HTERT RPE-1 (cell line): ENCODE results near the gene SVIL.

Experiments
- in situ Hi-C: fragments of 300-500 bp; cut with MboI; formaldehyde crosslinking; loops from 4 replicates; pipeline ENCODE4 v1.14.3; 2020; ENCODE audit warnings: low sequenced_read_pairs

The SVIL gene, protein sequence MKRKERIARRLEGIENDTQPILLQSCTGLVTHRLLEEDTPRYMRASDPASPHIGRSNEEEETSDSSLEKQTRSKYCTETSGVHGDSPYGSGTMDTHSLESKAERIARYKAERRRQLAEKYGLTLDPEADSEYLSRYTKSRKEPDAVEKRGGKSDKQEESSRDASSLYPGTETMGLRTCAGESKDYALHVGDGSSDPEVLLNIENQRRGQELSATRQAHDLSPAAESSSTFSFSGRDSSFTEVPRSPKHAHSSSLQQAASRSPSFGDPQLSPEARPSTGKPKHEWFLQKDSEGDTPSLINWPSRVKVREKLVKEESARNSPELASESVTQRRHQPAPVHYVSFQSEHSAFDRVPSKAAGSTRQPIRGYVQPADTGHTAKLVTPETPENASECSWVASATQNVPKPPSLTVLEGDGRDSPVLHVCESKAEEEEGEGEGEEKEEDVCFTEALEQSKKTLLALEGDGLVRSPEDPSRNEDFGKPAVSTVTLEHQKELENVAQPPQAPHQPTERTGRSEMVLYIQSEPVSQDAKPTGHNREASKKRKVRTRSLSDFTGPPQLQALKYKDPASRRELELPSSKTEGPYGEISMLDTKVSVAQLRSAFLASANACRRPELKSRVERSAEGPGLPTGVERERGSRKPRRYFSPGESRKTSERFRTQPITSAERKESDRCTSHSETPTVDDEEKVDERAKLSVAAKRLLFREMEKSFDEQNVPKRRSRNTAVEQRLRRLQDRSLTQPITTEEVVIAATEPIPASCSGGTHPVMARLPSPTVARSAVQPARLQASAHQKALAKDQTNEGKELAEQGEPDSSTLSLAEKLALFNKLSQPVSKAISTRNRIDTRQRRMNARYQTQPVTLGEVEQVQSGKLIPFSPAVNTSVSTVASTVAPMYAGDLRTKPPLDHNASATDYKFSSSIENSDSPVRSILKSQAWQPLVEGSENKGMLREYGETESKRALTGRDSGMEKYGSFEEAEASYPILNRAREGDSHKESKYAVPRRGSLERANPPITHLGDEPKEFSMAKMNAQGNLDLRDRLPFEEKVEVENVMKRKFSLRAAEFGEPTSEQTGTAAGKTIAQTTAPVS (N-terminal part only)

GRCh38 chr10:29634764-29635625, at the start of gene SVIL:
TSS of gene SVIL (minus strand) at chr10:29634971. CDS start at chr10:29555058, 79,913 bp downstream.
- in situ Hi-C loops = no loop called here

- in situ Hi-C loops = no loop called here
Measured at GRCh38 chr10:29681676-29682448, 47.1 kb upstream of the SVIL start.

GRCh38 chr10:29680091-29680490, 45.3 kb upstream of the SVIL start:
- in situ Hi-C loops = no loop called here

GRCh38 chr10:29676732-29677131, 42.0 kb upstream of the SVIL start:
- in situ Hi-C loops = no loop called here

DNA sequence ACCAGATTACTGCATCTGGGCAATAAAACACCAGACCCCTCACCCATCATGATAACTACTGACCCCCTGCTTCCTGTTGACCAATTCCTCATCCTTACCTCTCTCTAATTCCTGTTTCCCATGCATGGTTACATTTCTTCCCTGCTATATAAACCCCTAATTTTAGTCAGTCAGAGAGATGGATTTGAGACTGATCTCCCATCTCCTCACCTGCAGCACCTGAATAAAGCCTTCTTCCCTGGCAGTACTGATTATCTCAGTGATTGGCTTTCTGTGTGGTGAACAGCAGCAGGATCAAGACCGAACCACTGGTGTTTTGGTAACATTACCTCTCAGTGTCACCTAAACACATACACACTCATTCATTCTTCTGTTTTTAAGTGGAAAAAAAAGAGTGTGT, 41.2 kb upstream of the SVIL start:
- in situ Hi-C loops = no loop called here

DNA sequence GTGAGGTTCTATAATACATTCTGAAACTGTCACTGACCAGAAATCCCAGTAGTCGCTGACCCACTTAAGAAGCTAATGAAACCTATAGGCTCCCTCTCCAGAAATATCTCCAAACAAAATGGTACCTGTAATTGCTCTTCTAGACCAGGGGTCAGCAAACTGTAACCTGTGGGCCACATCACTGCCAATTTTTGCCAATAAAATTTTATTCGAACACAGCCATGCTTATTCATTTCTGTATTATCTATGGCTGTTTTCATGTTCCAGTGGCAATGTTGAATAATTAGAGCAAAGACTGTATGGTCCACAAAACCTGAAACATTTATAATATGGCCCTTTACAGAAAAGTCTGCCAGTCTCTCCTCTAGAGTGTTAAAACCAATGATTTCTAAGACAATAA, 37.2 kb upstream of the SVIL start:
- in situ Hi-C loops = no loop called here

- in situ Hi-C loops = no loop called here
Measured at GRCh38 chr10:29671228-29671780, 36.5 kb upstream of the SVIL start.

- in situ Hi-C loops = no loop called here
Measured at GRCh38 chr10:29670761-29671160, 36.0 kb upstream of the SVIL start.

GRCh38 chr10:29669149-29669548, 34.4 kb upstream of the SVIL start:
- in situ Hi-C loops = no loop called here

GRCh38 chr10:29668628-29669027, 33.9 kb upstream of the SVIL start:
- in situ Hi-C loops = no loop called here

DNA sequence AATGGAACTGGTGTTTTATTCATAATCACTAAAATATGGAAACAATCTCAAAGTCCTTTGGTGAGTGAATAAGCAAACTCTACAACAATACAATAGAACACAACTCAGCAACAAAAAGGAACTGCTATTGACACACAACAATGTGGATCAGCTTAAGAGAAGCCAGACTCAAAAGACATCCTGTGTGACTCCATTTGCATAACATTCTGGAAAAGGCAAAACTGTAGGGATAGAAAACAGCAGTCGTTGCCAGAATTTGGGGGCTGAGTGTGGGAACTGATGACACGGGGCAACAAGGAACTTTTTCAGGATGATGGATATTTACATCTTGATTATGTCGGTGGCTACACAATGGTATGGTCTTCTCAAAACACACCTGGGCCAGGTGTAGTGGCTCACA, 32.4 kb upstream of the SVIL start:
- in situ Hi-C loops = no loop called here

DNA sequence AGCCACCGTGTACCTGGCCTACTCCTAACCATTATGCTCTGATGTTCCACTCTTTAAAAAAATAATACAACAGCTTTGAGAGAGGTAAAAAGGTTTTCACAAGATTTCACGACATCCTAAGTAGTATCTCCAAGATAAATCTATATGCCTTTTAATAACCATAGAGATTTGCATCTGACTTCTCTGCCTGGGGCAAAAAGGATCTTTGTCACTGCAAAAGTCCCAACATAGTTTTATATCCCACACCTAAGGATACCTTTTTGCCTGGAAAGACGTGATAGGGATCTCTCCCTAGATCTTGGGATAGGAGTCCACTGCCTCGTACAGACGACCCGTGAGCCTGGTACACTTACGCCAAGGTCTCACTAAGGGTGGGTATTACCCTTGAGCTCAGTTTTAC, 31.4 kb upstream of the SVIL start:
- in situ Hi-C loops = no loop called here

DNA sequence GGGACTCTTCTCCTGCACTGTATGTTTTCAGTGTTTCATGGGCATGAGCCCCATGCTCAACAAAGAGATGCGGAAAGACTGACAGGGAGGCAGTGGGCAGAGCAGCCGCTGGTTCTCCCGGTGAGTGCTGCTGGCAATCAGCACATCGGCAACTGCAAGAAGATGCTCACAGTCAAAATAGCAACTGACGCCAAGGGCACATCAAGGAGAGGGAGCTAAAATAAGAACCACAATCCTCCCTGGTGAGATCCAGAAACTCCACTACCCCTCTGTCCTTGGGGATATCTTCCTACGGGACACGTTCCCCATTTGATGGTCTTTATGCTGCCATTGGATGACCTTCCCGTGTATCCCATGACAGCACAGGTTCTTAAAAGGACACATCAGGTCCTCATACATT, 28.9 kb upstream of the SVIL start:
- in situ Hi-C loops = no loop called here

- in situ Hi-C loops = no loop called here
Measured at GRCh38 chr10:29658984-29659965, 24.5 kb upstream of the SVIL start.

- in situ Hi-C loops = no loop called here
Measured at GRCh38 chr10:29657719-29658274, 23.0 kb upstream of the SVIL start.

DNA sequence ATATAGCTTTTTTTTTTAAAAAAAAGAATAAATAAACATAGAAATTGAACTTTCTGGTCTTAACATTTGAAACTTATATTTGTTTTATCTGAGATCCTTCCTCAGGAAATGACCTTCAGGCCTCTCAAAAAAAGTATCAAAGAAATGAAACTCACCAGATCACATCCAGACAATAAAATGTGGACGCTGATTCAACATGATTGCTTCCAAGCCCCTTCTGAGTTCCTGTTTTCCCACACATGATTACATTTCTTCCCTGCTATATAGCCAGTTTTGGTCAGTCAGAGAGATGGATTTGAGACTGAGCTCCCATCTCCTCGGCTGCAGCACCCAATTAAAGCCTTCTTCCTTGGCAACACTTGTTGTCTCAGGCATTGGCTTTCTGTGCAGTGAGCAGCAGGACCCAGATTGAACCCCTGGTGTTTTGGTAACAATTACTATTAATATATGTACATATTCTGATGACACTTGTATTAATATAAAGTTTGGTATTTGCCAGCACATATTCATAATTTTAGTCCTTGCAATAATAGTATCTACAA, 21.8 kb upstream of the SVIL start:
- in situ Hi-C loops = no loop called here

DNA sequence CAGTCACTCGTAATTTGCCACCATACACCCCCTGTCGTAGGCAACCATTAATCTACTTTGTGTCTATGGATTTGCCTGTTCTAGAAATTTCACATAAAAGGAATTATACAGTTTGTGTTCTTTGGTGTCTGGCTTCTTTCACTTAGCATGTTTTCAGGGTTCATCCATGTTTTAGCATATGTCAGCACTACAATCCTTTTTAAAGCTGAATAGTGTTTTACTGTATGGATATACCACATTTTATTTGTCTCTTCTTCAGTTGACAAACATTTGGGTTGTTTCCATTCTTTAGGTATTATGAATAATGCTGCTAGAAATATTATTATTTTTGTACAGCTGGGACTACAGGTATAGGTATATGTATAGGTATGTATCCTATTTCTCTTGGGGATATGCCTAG, 17.4 kb upstream of the SVIL start:
- in situ Hi-C loops = no loop called here

DNA sequence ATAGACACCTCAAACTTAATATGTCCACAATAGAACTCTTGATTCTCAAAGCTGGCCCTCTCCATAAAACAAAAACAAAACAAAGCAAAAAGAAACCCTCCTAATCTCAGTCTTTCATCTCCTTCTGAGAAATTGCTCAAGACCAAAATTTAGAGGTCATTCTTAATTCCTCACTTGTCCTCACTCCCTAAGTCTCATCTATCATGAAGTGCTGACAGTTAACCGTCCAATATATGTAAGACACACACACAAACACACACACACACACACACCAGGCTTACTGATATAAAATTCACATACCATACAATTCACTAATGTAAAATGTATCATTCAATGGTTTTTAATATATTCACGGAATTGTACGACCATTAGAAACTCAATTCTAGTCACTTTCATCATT, 17.0 kb upstream of the SVIL start:
- in situ Hi-C loops = no loop called here
